ENCODE data around the gene CD44. TPM values are rescaled to one million over a fixed set of nuclear protein-coding genes. Genes with fewer than 3 reads are reported as not detected.

CD44 gene
- total RNA-seq, 1 donor from 2014 or later: 155 TPM

GRCh38 chr11:35151683-35152280 lies 12.8 kb downstream of the CD44 start:
- H3K9me3 Mint-ChIP-seq (ENCODE audit: unreplicated experiment): no peaks in the 10 kb centered on the region
- peaks cover 26% of the 10 kb centered on the region for H3K36me3 Mint-ChIP-seq (ENCODE audit: low read depth, unreplicated experiment)
- TF ChIP-seq CTCF (IDR thresholded peaks at IDR 0.05; ENCODE audit: unreplicated experiment): no peak
- DNase-seq (ENCODE audit: low spot score): no peak
- no peak overlapping the region for H3K4me3 Mint-ChIP-seq (ENCODE audit: unreplicated experiment)
- peaks cover 32% of the 10 kb centered on the region for H3K4me1 Mint-ChIP-seq (ENCODE audit: unreplicated experiment)
- peak overlapping the region; percentile 9 for H3K27ac Mint-ChIP-seq (ENCODE audit: unreplicated experiment)
- H3K27me3 Mint-ChIP-seq (ENCODE audit: unreplicated experiment): peaks cover 4% of the 10 kb centered on the region

GRCh38 chr11:35152575-35152974 lies 13.6 kb downstream of the CD44 start:
- no peak overlapping the region for H3K4me3 Mint-ChIP-seq (ENCODE audit: unreplicated experiment)
- no peak overlapping the region for H3K27ac Mint-ChIP-seq (ENCODE audit: unreplicated experiment)
- H3K27me3 Mint-ChIP-seq (ENCODE audit: unreplicated experiment): peaks cover 5% of the 10 kb centered on the region

GRCh38 chr11:35153280-35153679 lies 14.3 kb downstream of the CD44 start:
- no peaks in the 10 kb centered on the region for H3K9me3 Mint-ChIP-seq (ENCODE audit: unreplicated experiment)
- H3K4me3 Mint-ChIP-seq (ENCODE audit: unreplicated experiment): no peak overlapping the region

More at GRCh38 chr11:35152575-35152974, 13.6 kb downstream of the CD44 start:
- H3K4me1 Mint-ChIP-seq (ENCODE audit: unreplicated experiment): peaks cover 35% of the 10 kb centered on the region
- TF ChIP-seq CTCF (IDR thresholded peaks at IDR 0.05; ENCODE audit: unreplicated experiment): no peak
- H3K9me3 Mint-ChIP-seq (ENCODE audit: unreplicated experiment): no peaks in the 10 kb centered on the region
- no peak for DNase-seq (ENCODE audit: low spot score)
- peaks cover 26% of the 10 kb centered on the region for H3K36me3 Mint-ChIP-seq (ENCODE audit: low read depth, unreplicated experiment)

DNA sequence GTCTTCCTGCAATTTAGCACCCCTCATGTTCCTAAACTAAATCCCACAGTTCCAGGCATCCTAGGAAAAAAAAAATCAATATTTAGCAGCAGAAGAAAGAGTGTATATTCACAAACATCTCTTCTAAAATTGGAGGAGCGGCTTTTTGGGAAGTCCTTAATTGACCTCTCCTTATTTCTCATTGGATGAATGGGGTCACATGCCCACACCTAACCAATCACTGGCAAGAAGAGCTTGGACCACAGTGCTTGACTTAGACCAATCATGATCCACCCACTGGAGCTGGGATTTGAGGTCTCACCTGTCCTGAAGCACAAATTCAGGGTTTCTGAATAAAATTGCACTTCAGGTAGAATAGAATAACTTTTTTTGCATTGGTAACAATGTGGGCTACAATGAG lies 16.0 kb downstream of the CD44 start:
- Mint-ChIP-seq H3K36me3 (ENCODE audit: low read depth, unreplicated experiment) (peaks cover 14% of the 10 kb centered on the region), H3K9me3 (ENCODE audit: unreplicated experiment) (no peaks in the 10 kb centered on the region), H3K4me3 (ENCODE audit: unreplicated experiment) (no peak overlapping the region), H3K27ac (ENCODE audit: unreplicated experiment) (peak overlapping the region; percentile 21), H3K27me3 (ENCODE audit: unreplicated experiment) (peaks cover 5% of the 10 kb centered on the region), H3K4me1 (ENCODE audit: unreplicated experiment) (peaks cover 59% of the 10 kb centered on the region)
- no peak for TF ChIP-seq CTCF (IDR thresholded peaks at IDR 0.05; ENCODE audit: unreplicated experiment)
- DNase-seq (ENCODE audit: low spot score): no peak

More at GRCh38 chr11:35153280-35153679, 14.3 kb downstream of the CD44 start:
- Mint-ChIP-seq H3K36me3 (ENCODE audit: low read depth, unreplicated experiment) (peaks cover 26% of the 10 kb centered on the region), H3K27ac (ENCODE audit: unreplicated experiment) (no peak overlapping the region), H3K4me1 (ENCODE audit: unreplicated experiment) (peaks cover 42% of the 10 kb centered on the region), H3K27me3 (ENCODE audit: unreplicated experiment) (peaks cover 5% of the 10 kb centered on the region)
- DNase-seq (ENCODE audit: low spot score): no peak
- TF ChIP-seq CTCF (IDR thresholded peaks at IDR 0.05; ENCODE audit: unreplicated experiment): no peak

- peaks cover 5% of the 10 kb centered on the region for H3K27me3 Mint-ChIP-seq (ENCODE audit: unreplicated experiment)
- peaks cover 63% of the 10 kb centered on the region for H3K4me1 Mint-ChIP-seq (ENCODE audit: unreplicated experiment)
- H3K4me3 Mint-ChIP-seq (ENCODE audit: unreplicated experiment): peak overlapping the region; percentile 21
- no peak overlapping the region for H3K27ac Mint-ChIP-seq (ENCODE audit: unreplicated experiment)
- TF ChIP-seq CTCF (IDR thresholded peaks at IDR 0.05; ENCODE audit: unreplicated experiment): no peak
- H3K9me3 Mint-ChIP-seq (ENCODE audit: unreplicated experiment): no peaks in the 10 kb centered on the region
- H3K36me3 Mint-ChIP-seq (ENCODE audit: low read depth, unreplicated experiment): peaks cover 14% of the 10 kb centered on the region
- DNase-seq (ENCODE audit: low spot score): no peak
Observed at GRCh38 chr11:35155677-35156076, 16.7 kb downstream of the CD44 start.
